Trophoblast cell (in vitro differentiated cells and primary cell): ENCODE data around the gene HHATL.

Source experiments
- DNase-seq, 2 donors: peaks; one replicate each; pipeline ENCODE4 v3.0.0-alpha.2; 2016
- H2AFZ ChIP-seq: 2 replicates; pipeline ENCODE4 v1.6.1; 2013; ENCODE audit warnings: low read length, moderate library complexity, mild to moderate bottlenecking; ENCODE audit not compliant: insufficient read depth, poor library complexity
- H2AK5ac ChIP-seq: 2 replicates; pipeline ENCODE4 v1.6.1; 2013; ENCODE audit warnings: mild to moderate bottlenecking, low read length
- H2BK120ac ChIP-seq: 2 replicates; pipeline ENCODE4 v1.6.1; 2013; ENCODE audit warnings: low read length, mild to moderate bottlenecking, moderate library complexity; ENCODE audit not compliant: insufficient read depth, poor library complexity
- H2BK12ac ChIP-seq: 2 replicates; pipeline ENCODE4 v1.6.1; 2013; ENCODE audit warnings: mild to moderate bottlenecking, low read length, moderate library complexity
- H2BK5ac ChIP-seq: 2 replicates; pipeline ENCODE4 v1.6.1; 2013; ENCODE audit warnings: low read length, low read depth, moderate library complexity, mild to moderate bottlenecking; ENCODE audit not compliant: poor library complexity
- H3K14ac ChIP-seq: 2 replicates; pipeline ENCODE4 v1.6.1; 2013; ENCODE audit warnings: mild to moderate bottlenecking, low read length
- H3K18ac ChIP-seq: 2 replicates; pipeline ENCODE4 v1.6.1; 2013; ENCODE audit warnings: mild to moderate bottlenecking, low read length
- H3K23ac ChIP-seq: 2 replicates; pipeline ENCODE4 v1.6.1; 2013; ENCODE audit warnings: low read length
- H3K27ac ChIP-seq: 2 replicates; pipeline ENCODE4 v1.5.1; 2013; ENCODE audit warnings: low read depth, mild to moderate bottlenecking, inconsistent platforms, low read length, moderate library complexity
- H3K27me3 ChIP-seq: 2 replicates; pipeline ENCODE4 v1.6.1; 2013; ENCODE audit warnings: inconsistent platforms, mild to moderate bottlenecking, low read length, moderate library complexity; ENCODE audit not compliant: insufficient read depth
- H3K36me3 ChIP-seq, 2 experiments: 1 replicate in 1 of 2; 2 replicates in 1 of 2; pipeline ENCODE4 v1.6.1; 2013; ENCODE audit warnings: low read length in 2 of 2, mild to moderate bottlenecking in 2 of 2, moderate library complexity in 1 of 2; ENCODE audit not compliant: insufficient read depth in 2 of 2, control insufficient read depth in 1 of 2
- H3K4ac ChIP-seq: 2 replicates; pipeline ENCODE4 v1.6.1; 2013; ENCODE audit warnings: low read depth, mild to moderate bottlenecking, low read length, moderate library complexity
- H3K4me1 ChIP-seq, 2 experiments: 1 replicate in 1 of 2; 2 replicates in 1 of 2; pipeline ENCODE4 v1.6.1; 2013; ENCODE audit warnings: low read length in 2 of 2, mild to moderate bottlenecking in 2 of 2, moderate library complexity in 1 of 2; ENCODE audit not compliant: insufficient read depth in 2 of 2, control insufficient read depth in 1 of 2
- H3K4me2 ChIP-seq: 2 replicates; pipeline ENCODE4 v1.6.1; 2013; ENCODE audit warnings: inconsistent platforms, mild to moderate bottlenecking, low read length, moderate library complexity
- H3K4me3 ChIP-seq: 2 replicates; pipeline ENCODE4 v1.5.1; 2013; ENCODE audit warnings: mild to moderate bottlenecking, low read depth, low read length, inconsistent platforms
- H3K79me1 ChIP-seq: one replicate; pipeline ENCODE4 v1.6.1; 2013; ENCODE audit warnings: low read length
- H3K79me2 ChIP-seq: 2 replicates; pipeline ENCODE4 v1.6.1; 2013; ENCODE audit warnings: low read length, mild to moderate bottlenecking; ENCODE audit not compliant: control insufficient read depth, insufficient read depth, poor library complexity
- H3K9ac ChIP-seq: 2 replicates; pipeline ENCODE4 v1.6.1; 2013; ENCODE audit warnings: mild to moderate bottlenecking, low read length
- H3K9me3 ChIP-seq: 2 replicates; pipeline ENCODE4 v1.6.1; 2013; ENCODE audit warnings: low read depth, mild to moderate bottlenecking, control low read depth, inconsistent platforms, low read length; ENCODE audit not compliant: insufficient read depth
- H4K12ac ChIP-seq: 2 replicates; pipeline ENCODE4 v1.6.1; 2013; ENCODE audit warnings: low read depth, mild to moderate bottlenecking, low read length, moderate library complexity
- H4K8ac ChIP-seq: 2 replicates; pipeline ENCODE4 v1.6.1; 2013; ENCODE audit warnings: low read depth, mild to moderate bottlenecking, low read length, moderate library complexity
- H4K91ac ChIP-seq: one replicate; pipeline ENCODE4 v1.6.1; 2013; ENCODE audit warnings: low read depth, mild to moderate bottlenecking, low read length, moderate library complexity
- WGBS: extraction: QIAGEN DNeasy Blood & Tissue Kit; methylation state at CpG from one replicate; pipeline ENCODE4 v1.1.7; 2013; ENCODE audit warnings: missing lambda C conversion rate; ENCODE audit not compliant: insufficient read length, insufficient coverage; ENCODE audit errors: extremely low coverage; 5-methylcytosine and 5-hydroxymethylcytosine counted together

HHATL gene

DNA sequence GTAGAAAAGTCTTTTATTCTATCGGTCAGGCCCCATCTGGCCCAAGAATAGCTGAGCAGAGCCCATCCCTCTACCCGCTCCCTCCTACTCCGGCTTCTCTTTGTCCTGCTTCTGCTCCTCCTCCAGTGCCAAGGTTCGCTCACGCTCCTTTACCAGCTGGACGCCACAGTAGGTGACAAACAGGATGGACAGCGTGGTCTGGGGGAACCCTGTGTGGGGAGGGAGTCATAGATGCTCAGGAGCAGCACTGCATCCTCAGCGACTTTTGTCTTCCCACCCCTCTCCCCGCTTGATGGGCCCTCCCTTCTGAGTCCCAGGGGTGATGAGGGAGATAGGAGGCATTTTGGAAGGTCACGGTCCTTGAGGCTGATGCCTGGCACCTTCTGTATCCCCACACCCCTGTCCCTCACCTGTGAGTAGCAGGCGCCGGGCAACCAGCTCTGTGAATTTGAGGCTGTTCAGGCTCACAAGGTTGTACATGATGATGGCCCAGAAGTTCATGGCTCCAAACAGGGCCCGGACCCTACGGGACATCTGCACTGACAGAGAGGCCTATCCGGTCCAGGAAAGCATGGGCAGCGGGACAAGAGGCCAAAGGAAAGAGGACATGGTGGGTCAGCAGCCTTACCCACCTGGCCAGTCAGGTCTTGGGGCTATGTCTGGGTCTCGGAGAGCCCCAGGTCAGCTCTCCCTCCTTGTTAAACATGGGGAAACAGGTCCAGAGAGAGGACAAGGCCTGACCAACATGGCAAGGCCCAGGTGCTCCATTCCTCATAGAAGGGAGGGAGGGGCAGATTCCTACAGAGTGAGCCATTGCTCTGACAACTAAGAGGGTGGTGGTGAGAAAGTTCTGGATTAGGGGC is 9.7 kb downstream of the HHATL start:
- Histone ChIP-seq H2BK12ac (no peak overlapping the region), H3K4ac (no peak overlapping the region), H3K4me1 (no peaks in the 10 kb centered on the region), H3K79me2 (no peaks in the 10 kb centered on the region), H3K79me1 (no peaks in the 10 kb centered on the region), H3K4me2 (no peak overlapping the region), H4K91ac (no peak overlapping the region), H3K27me3 (no peaks in the 10 kb centered on the region), H3K14ac (no peak overlapping the region), H4K12ac (no peak overlapping the region), H3K9ac (no peak overlapping the region), H3K4me3 (peak overlapping the region; percentile 35), H3K36me3 (no peaks in the 10 kb centered on the region), H2AFZ (no peak overlapping the region), H2BK5ac (no peak overlapping the region), H2AK5ac (no peak overlapping the region), H3K9me3 (peaks cover 11% of the 10 kb centered on the region), H2BK120ac (no peak overlapping the region), H3K18ac (no peak overlapping the region), H3K23ac (no peak overlapping the region), H4K8ac (no peak overlapping the region), H3K27ac (no peak overlapping the region)
- DNase-seq: peak in 1 of 2 donors; percentile 27
- no CpG with 5 or more reads among the region's 17 CpGs for WGBS

DNA sequence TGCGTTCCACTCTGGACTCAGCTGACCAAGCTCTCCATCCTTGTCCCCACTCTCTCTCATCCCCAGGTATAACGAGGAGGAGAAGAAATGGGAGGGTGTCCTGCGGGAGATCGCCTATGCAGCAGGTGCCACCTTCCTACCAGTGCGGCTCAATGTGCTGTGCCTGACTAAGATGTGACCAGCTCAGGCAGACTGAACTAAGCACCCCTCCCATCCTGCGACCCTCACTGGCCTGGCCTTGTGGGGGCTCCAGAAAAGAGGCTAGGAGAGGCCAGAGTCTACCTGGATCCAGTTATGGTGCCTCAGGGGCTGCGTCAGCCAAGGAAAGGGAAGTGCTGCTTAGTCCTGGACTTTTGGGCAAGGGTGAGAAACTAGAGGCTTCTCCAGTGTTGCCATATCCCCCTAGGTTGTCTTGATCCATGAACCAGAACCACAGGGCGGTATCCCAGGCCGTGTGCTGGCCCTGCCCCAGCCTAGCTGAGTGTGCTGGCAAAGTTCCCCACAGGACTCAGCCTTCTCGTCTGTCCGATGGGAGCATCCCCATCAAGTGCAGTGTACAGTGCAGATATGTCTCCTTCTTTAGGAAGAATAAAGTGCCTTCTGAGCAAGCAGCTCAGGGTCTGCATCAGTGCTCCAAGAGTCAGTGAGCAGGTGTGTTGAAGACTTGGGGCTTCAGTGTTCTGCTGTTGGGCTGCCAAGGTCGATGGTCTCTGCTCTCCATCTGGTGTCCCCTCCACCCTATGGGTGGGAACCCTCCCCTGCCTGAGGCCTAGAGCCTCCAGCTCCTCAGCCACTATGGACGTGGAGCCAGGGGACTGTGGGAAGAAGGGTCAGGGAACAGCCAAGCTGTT is 10.6 kb downstream of the HHATL start:
- WGBS: no CpG with 5 or more reads among the region's 13 CpGs

DNA sequence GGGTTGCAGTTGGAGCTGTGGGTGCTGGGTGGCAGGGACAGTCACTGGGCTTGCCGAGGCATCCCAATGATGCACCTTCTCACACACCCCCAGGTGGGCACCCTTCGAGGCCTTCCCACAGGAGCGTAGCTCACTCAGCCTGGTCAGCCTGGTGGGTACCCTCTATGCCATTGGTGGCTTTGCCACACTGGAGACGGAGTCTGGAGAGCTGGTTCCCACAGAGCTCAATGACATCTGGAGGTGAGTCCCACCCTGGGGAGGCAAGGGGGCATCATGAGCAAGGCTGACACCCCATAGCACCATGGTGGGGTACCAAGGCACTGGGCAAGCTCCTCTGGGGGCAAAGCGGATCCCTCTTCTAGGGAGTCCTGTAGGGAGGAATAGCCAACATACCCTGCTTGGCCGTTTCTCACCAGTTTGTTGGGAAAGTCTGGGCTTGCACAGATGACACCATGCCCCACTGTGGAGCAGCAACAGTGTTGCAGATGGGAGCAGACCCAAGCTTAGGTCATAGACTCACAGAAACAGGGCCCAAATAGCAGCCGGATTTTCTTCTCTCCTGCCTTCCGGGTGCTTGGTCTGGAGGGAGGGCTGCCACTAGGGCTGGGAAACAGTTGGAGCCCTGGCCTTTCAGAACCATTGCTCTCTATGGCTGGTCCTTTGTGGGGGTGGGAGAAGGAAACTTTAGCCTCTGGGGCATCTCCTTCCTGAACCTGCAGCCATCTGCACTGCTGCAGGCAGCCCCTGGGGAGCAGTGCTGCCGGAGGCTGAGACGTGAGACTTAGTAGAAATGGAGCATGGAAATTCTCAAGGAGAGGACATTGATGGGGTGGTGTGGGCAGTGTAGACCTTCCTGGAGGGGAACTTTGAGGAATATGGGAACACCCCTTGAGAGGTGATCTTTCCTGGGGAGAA is 11.6 kb downstream of the HHATL start:
- Histone ChIP-seq H4K12ac (no peak overlapping the region), H2AFZ (no peak overlapping the region), H3K4me2 (no peak overlapping the region), H4K91ac (no peak overlapping the region), H3K18ac (no peak overlapping the region), H3K27me3 (no peaks in the 10 kb centered on the region), H3K4me3 (peak overlapping the region; percentile 30), H2AK5ac (no peak overlapping the region), H3K4me1 (no peaks in the 10 kb centered on the region), H3K79me1 (no peaks in the 10 kb centered on the region), H3K23ac (no peak overlapping the region), H2BK120ac (no peak overlapping the region), H3K4ac (no peak overlapping the region), H3K9ac (no peak overlapping the region), H4K8ac (no peak overlapping the region), H2BK12ac (no peak overlapping the region), H2BK5ac (no peak overlapping the region), H3K9me3 (peaks cover 11% of the 10 kb centered on the region), H3K27ac (no peak overlapping the region), H3K79me2 (no peaks in the 10 kb centered on the region), H3K36me3 (no peaks in the 10 kb centered on the region), H3K14ac (no peak overlapping the region)
- no peak for DNase-seq
- no CpG with 5 or more reads among the region's 10 CpGs for WGBS

More for the DNA sequence above, 10.6 kb downstream of the HHATL start:
- Histone ChIP-seq H3K79me2 (no peaks in the 10 kb centered on the region), H2AFZ (no peak overlapping the region), H3K9me3 (peaks cover 13% of the 10 kb centered on the region), H3K18ac (no peak overlapping the region), H2BK120ac (no peak overlapping the region), H3K36me3 (no peaks in the 10 kb centered on the region), H3K4me3 (no peak overlapping the region), H2AK5ac (no peak overlapping the region), H3K27ac (no peak overlapping the region), H3K27me3 (no peaks in the 10 kb centered on the region), H3K14ac (no peak overlapping the region), H4K91ac (no peak overlapping the region), H3K4ac (no peak overlapping the region), H3K4me1 (no peaks in the 10 kb centered on the region), H4K8ac (no peak overlapping the region), H2BK5ac (no peak overlapping the region), H3K23ac (no peak overlapping the region), H3K4me2 (no peak overlapping the region), H2BK12ac (no peak overlapping the region), H3K9ac (no peak overlapping the region), H4K12ac (no peak overlapping the region), H3K79me1 (no peaks in the 10 kb centered on the region)
- DNase-seq: no peak

DNA sequence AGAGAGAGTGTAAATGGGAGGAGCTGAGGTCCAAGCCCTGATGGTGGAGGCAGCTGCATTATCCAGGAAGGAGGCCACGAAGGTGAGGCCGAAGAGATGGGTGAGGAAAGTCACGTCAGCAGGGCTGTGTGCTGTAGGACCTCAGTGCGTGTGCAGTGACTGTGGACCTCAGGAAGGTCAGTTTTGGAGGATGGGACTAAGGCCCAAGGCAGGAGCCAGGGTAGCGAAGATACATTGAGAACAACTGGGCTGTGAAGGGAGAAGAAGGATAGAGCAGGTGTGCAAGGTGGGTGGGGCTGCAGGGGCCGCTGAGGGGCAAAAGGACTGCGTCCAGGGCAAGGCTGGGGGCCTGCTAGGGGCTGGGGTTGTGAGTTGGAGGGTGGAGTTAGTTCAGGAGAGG is 12.4 kb downstream of the HHATL start:
- Histone ChIP-seq H3K9me3 (peaks cover 12% of the 10 kb centered on the region), H3K36me3 (no peaks in the 10 kb centered on the region), H4K91ac (no peak overlapping the region), H3K9ac (no peak overlapping the region), H4K12ac (no peak overlapping the region), H2AK5ac (no peak overlapping the region), H2AFZ (no peak overlapping the region), H2BK12ac (no peak overlapping the region), H3K14ac (no peak overlapping the region), H2BK5ac (no peak overlapping the region), H3K4me3 (no peak overlapping the region), H3K27ac (no peak overlapping the region), H3K79me2 (no peaks in the 10 kb centered on the region), H4K8ac (no peak overlapping the region), H3K4me2 (no peak overlapping the region), H3K4ac (no peak overlapping the region), H3K18ac (no peak overlapping the region), H3K4me1 (no peaks in the 10 kb centered on the region), H3K79me1 (no peaks in the 10 kb centered on the region), H3K23ac (peak overlapping the region; percentile 63), H3K27me3 (no peaks in the 10 kb centered on the region), H2BK120ac (no peak overlapping the region)
- WGBS: no CpG with 5 or more reads among the region's 7 CpGs
- DNase-seq: no peak
